ENCODE data around the gene TYMP.

Gene TYMP

DNA sequence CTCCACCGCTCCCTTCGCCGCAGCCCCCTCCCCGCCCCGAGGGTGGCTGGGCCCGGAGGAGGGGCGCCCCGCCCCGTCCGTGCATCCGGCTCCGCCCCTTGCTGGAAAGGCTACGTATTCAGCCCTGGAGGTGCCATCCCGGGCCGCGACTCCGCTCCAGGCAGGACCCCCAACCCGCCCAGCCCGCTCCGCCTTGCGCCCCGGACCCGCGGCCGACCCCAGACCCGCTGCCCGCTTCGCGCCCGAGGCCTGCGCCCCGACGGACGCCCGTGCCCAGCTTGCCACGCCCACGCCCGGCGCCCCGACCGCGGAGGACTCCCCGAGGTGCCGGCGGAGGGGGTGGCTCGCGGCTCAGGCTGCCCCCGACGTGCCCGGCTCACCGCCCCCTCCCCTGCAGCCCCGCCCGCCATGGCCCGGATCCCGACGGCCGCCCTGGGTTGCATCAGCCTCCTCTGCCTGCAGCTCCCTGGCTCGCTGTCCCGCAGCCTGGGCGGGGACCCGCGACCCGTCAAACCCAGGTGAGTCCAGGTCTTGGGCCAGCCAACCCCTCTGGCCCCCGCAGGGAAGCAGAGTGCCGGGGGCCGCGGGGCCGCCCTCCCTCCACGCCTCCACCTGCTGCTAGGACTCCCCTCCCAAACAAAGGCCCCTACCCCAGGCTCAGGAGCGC, 48.2 kb downstream of the TYMP start, which contains the start of gene ADM2:
ADM2 (plus strand) TSS at position 104 of the 667 bp plus-strand sequence; CDS start at position 409, 305 bp downstream.
- DNase-seq = no peak

DNA sequence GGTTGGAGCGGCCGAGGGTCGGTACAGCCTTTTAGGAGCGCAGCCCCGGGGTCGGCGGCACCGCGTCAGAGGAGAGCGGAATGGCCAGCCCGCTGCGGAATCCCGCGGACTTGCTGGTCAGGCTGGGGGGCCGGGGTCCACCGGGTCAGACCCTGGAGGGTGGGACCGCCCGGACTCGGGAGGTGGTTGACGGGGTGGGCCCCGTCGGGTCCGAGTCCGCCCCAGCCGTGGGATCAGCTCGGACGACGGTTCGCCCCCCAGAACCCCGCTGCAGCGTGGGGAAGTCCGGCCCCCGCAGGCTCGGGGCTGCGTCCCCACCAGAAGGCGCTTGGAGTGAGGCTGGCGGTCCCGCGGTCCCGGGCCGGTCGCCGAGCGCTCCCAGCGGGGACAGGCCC, 48.8 kb downstream of the TYMP start:
- no peak for DNase-seq

DNA sequence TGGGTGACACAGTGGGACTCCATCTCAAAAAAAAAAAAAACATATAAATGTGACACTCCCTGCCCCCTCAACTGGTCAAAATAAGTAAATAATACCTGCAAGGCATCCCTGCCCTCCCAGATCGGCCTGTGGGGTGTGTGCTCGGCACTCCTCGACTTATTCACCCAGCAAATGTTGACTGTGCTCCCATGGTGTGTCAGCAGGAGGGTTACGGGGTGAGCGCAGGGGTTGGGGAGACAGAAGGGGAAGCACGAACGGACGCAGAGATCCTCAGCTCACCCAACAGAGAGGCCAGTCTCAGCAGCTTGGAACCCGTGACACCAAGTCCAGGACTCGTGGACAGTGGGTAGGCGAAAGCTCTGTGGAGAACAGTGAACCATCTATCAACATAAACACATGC, 50.1 kb downstream of the TYMP start:
- DNase-seq = no peak

DNA sequence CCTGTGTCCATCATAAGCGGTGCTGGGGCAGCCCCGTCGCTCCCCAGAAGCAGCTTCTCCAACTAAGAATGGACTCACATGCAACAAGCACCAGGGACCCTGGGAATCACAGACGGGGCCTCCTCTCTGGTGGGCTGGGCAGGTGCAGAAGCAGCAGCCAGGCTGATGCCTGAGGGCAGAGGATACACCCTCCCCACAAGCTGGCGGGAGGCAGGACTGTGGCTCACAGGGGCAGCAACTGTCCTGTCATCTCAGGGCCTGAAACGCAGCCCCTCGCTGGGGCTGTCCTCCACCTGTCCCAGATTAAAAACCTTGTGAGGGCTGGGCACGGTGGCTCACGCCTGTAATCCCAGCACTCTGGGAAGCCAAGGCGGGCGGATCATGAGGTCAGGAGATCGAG, 51.9 kb downstream of the TYMP start:
- DNase-seq = no peak

DNA sequence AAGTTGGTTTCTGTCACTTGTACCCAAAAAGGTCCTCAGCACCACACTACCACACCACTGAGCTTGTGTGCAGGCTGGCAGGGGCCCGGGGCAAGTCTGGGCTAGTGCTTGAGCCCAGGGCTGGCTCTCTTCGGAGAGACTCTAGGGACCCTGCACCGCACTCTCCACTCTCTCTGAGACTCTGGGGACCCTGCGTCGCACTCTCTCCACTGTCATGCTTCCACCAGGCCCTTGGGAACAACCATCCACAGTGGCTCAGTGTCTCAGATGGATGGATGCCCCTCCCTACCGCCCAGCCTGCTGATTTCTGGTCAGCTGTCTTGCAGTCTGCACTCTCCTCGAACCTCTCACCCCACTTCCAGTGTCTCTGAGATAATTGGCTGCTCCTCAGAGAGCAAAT, 52.9 kb downstream of the TYMP start:
- peak; percentile 90 for DNase-seq
